AG10803 (cell line): ENCODE results near the gene ZAP70.

Experiments
- DNase-seq: peaks from one replicate; pipeline ENCODE4 v3.0.0; 2010; ENCODE audit warnings: low read depth
- H3K4me3 ChIP-seq: 2 replicates; pipeline ENCODE4 v1.5.1; 2011; ENCODE audit warnings: mild to moderate bottlenecking, low read length, control low read depth
- TF ChIP-seq, protein P1 (sequence below): conservative IDR thresholded peaks from 2 replicates; pipeline ENCODE4 v1.5.1; 2011; ENCODE audit warnings: mild to moderate bottlenecking, low read length, control low read depth, inconsistent platforms

The ZAP70 gene

GRCh38 chr2:97788986-97789644, 75.7 kb downstream of the ZAP70 start:
- no peak overlapping the region for H3K4me3 ChIP-seq
- TF ChIP-seq, protein P1, sequence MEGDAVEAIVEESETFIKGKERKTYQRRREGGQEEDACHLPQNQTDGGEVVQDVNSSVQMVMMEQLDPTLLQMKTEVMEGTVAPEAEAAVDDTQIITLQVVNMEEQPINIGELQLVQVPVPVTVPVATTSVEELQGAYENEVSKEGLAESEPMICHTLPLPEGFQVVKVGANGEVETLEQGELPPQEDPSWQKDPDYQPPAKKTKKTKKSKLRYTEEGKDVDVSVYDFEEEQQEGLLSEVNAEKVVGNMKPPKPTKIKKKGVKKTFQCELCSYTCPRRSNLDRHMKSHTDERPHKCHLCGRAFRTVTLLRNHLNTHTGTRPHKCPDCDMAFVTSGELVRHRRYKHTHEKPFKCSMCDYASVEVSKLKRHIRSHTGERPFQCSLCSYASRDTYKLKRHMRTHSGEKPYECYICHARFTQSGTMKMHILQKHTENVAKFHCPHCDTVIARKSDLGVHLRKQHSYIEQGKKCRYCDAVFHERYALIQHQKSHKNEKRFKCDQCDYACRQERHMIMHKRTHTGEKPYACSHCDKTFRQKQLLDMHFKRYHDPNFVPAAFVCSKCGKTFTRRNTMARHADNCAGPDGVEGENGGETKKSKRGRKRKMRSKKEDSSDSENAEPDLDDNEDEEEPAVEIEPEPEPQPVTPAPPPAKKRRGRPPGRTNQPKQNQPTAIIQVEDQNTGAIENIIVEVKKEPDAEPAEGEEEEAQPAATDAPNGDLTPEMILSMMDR, result no peak
- DNase-seq, result no peak
